ENCODE data around the gene TMEM9. TPM values are rescaled to one million over a fixed set of nuclear protein-coding genes. Genes with fewer than 3 reads are reported as not detected.

TMEM9 gene
- total and polyA plus RNA-seq, 9 of the 15 experiments (the other 6 are each of a cell fraction or from before 2014, with no cell fraction given) = 30.4 to 107 (median 67.6) TPM

- TF ChIP-seq MEF2D (tag; conservative IDR thresholded peaks at IDR 0.05; ENCODE audit: low read depth) (no peak), MYC (IDR thresholded peaks at IDR 0.05; ENCODE audit: low read depth, low read length) (no peak), MYC (CRISPR knock-in tag; IDR thresholded peaks at IDR 0.05; ENCODE audit: borderline replicate concordance, low read depth) (0 out of 2 replicates have a peak, but pooled peaks have one; percentile 3), HBP1 (CRISPR knock-in tag; IDR thresholded peaks at IDR 0.05) (no peak), SMARCE1 (IDR thresholded peaks at IDR 0.05) (no peak), CBX3 (IDR thresholded peaks at IDR 0.05; ENCODE audit: borderline replicate concordance in 1 of 2, low read length in 2 of 2) (peak in 1 of 2 experiments; percentile 54; a peak in 1 of 3 replicates), ZBTB49 (CRISPR knock-in tag; IDR thresholded peaks at IDR 0.05; ENCODE audit: borderline replicate concordance) (peak; percentile 94), ZZZ3 (IDR thresholded peaks at IDR 0.05) (no peak), POLR2H (tag; IDR thresholded peaks at IDR 0.05; ENCODE audit: low read depth) (no peak), MYBL2 (IDR thresholded peaks at IDR 0.05; ENCODE audit: low read depth) (no peak), MYBL2 (CRISPR knock-in tag; IDR thresholded peaks at IDR 0.05; ENCODE audit: borderline replicate concordance) (no peak), XRCC5 (IDR thresholded peaks at IDR 0.05; ENCODE audit: low read depth, low read length) (no peak), ZBTB34 (CRISPR knock-in tag; IDR thresholded peaks at IDR 0.05) (no peak), KHSRP (IDR thresholded peaks at IDR 0.05) (0 out of 2 replicates have a peak, but pooled peaks have one; percentile 16), TAF15 (IDR thresholded peaks at IDR 0.05; ENCODE audit: low read depth, low read length) (no peak), ZKSCAN3 (CRISPR knock-in tag; IDR thresholded peaks at IDR 0.05) (no peak), ZNF695 (CRISPR knock-in tag; IDR thresholded peaks at IDR 0.05) (no peak), CEBPB (tag; IDR thresholded peaks at IDR 0.05) (no peak), ZNF165 (CRISPR knock-in tag; IDR thresholded peaks at IDR 0.05; ENCODE audit: borderline replicate concordance) (no peak), ATF7 (IDR thresholded peaks at IDR 0.05) (peak; percentile 99), ZBTB9 (CRISPR knock-in tag; IDR thresholded peaks at IDR 0.05) (no peak), PHF8 (IDR thresholded peaks at IDR 0.05; ENCODE audit: borderline replicate concordance, low read length) (peak; percentile 1; the same call in 1 of the 2 replicates)
These were observed 17.1 kb upstream of the TMEM9 start (continued) for GRCh38 chr1:201171063-201172036.

All from K562 (cell line).